Effector memory CD8-positive, alpha-beta T cell (primary cell): ENCODE results near the gene DPM2.

ENCODE experiments used
- ATAC-seq: fragments of 150-1000 bp; cut with Tn5 transposase; replicated peaks from 2 replicates; pipeline ENCODE4 v1.10.0; 2021; ENCODE audit warnings: mild to moderate bottlenecking, moderate library complexity
- DNase-seq, 3 experiments: peaks; one replicate each; pipeline ENCODE4 v3.0.0; 2021
- H3K27ac Mint-ChIP-seq, 2 donors: one replicate each; pipeline ENCODE4 v1.8.0; 2022; ENCODE audit warnings: mild to moderate bottlenecking in 2 of 2, mixed read lengths in 2 of 2, moderate library complexity in 2 of 2
- H3K27me3 Mint-ChIP-seq, 2 donors: one replicate each; pipeline ENCODE4 v1.8.0; 2022; ENCODE audit warnings: mixed read lengths in 2 of 2
- H3K36me3 Mint-ChIP-seq: one replicate; pipeline ENCODE4 v1.8.0; 2022; ENCODE audit warnings: mild to moderate bottlenecking, moderate library complexity, mixed read lengths; ENCODE audit not compliant: insufficient read depth
- H3K4me1 Mint-ChIP-seq, 2 donors: one replicate each; pipeline ENCODE4 v1.8.0; 2022; ENCODE audit warnings: low read depth in 2 of 2, mixed read lengths in 2 of 2
- H3K4me3 Mint-ChIP-seq, 2 donors: one replicate each; pipeline ENCODE4 v1.8.0; 2022; ENCODE audit warnings: mild to moderate bottlenecking in 2 of 2, mixed read lengths in 2 of 2, moderate library complexity in 2 of 2
- H3K9me3 Mint-ChIP-seq, 2 donors: one replicate each; pipeline ENCODE4 v1.8.0; 2022; ENCODE audit warnings: mixed read lengths in 2 of 2

DPM2 gene

DNA sequence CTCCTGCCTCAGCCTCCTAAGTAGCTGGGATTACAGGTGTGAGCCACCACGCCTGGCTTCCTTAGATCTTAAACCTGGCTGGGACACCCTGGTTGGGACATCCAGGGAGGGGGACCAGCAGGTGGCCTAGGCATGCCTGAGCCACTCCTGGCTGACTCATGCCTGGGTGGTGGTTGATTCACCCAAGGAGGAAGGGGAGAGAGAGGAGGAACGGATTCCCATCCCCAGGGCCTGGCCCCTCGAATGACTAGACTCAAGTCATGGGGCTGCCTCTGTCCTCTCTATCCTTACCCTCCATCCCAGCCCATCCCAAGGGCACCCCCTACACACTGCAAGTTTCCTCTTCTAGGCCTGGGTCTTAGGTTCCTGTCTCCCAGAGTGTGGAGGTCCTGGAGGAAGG, 30.4 kb upstream of the DPM2 start:
- Mint-ChIP-seq H3K4me3 (peak overlapping the region; percentile 83 to 98), H3K36me3 (peaks cover 63% of the 10 kb centered on the region), H3K9me3 (no peaks in the 10 kb centered on the region), H3K4me1 (peaks cover 77 to 87% of the 10 kb centered on the region in 2 donors), H3K27ac (peak overlapping the region; percentile 82 to 99), H3K27me3 (no peaks in the 10 kb centered on the region)
- no peak for ATAC-seq
- no peak for DNase-seq

- H3K4me3 Mint-ChIP-seq: peak overlapping the region; percentile 46 to 98
- peaks cover 65% of the 10 kb centered on the region for H3K36me3 Mint-ChIP-seq
Observed at GRCh38 chr9:127967151-127967809, 29.6 kb upstream of the DPM2 start.

DNA sequence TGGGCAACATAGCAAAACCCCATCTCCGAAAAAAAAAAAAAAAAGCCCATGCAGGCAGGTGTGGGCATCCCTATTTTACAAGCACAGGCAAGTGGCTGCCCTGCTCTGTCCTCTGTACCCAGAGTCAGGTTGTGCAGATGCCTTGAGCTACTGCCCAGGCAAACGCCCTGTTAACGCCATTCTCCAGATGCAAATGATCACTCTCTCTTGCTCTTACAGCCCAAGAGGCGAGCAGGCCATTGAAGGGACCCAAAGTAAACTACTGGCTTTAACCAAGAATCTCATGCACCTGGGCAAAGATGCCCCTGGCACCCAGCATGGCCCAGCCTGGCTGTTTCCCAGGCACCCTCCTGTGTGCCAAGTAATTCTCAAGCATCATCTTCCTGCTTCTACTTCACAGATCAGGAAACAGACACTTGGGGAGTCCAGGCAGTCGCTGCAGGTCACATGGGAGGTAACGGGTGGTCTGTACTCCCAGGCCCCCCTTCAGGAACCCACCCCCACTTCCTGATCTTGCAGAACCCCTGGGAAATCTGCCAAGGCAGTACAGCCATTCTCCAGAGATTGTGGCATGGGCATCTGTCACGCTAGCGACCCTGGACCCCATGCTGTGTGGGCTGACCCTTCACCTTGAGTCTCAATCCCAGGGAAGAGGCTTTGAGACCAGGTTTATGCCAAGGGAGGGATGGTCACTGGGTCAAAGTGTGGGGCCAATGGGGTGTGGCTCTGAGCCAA, 28.9 kb upstream of the DPM2 start:
- ATAC-seq (no peak), DNase-seq (no peak)
- Mint-ChIP-seq H3K4me1 (peaks cover 76 to 87% of the 10 kb centered on the region in 2 donors), H3K9me3 (no peaks in the 10 kb centered on the region), H3K27ac (peak overlapping the region; percentile 82 to 99), H3K4me3 (peak overlapping the region in 1 of 2 donors; percentile 98), H3K27me3 (no peaks in the 10 kb centered on the region), H3K36me3 (peaks cover 65% of the 10 kb centered on the region)

More at GRCh38 chr9:127967151-127967809, 29.6 kb upstream of the DPM2 start:
- no peak for ATAC-seq
- peak overlapping the region; percentile 82 to 99 for H3K27ac Mint-ChIP-seq
- H3K9me3 Mint-ChIP-seq: no peaks in the 10 kb centered on the region
- H3K4me1 Mint-ChIP-seq: peaks cover 77 to 87% of the 10 kb centered on the region in 2 donors
- DNase-seq: no peak
- no peaks in the 10 kb centered on the region for H3K27me3 Mint-ChIP-seq

- no peak for ATAC-seq
- Mint-ChIP-seq H3K9me3 (no peaks in the 10 kb centered on the region), H3K27me3 (no peaks in the 10 kb centered on the region), H3K27ac (peak overlapping the region; percentile 71 to 82), H3K36me3 (peaks cover 61% of the 10 kb centered on the region), H3K4me1 (peaks cover 79 to 88% of the 10 kb centered on the region in 2 donors), H3K4me3 (peak overlapping the region in 1 of 2 donors; percentile 53)
- DNase-seq: no peak
Observed at GRCh38 chr9:127965953-127966352, 28.3 kb upstream of the DPM2 start.

DNA sequence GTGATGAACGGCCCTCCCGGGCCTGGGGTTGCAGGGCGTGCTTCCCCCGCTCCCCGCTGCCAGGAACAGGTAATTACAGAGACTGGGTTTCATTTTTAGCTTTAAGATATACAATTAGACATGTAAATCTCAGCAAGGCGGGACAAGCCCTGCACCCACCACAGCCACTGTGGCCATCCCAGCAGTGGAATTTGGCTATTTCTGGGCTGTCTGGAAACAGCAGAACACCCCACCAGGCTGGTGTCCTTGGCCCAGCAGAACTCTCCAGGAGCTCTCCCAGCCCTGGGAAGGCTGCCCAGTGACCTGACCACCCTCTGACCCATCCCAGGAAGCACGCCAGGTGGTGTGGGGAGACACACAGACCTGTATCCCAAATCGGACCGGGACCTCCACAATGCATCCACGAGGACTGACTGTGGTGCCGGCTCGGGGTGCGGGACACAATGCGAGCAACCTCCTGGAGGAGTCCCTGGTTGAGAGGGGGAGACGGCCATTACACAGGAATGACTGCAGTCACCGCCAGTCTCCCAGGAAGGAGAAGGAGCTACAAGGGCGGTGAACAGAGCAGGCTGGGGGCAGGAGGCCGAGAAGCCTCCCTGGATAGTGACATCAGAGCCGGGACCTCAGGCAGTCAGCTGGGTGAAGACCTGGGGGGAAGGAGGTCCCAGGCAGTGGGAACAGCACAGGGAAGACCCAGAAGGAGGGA, 25.9 kb upstream of the DPM2 start:
- H3K9me3 Mint-ChIP-seq: no peaks in the 10 kb centered on the region
- peaks cover 47% of the 10 kb centered on the region for H3K36me3 Mint-ChIP-seq
- H3K27me3 Mint-ChIP-seq: no peaks in the 10 kb centered on the region
- H3K4me1 Mint-ChIP-seq: peaks cover 73 to 88% of the 10 kb centered on the region in 2 donors
- no peak for ATAC-seq
- H3K27ac Mint-ChIP-seq: peak overlapping the region; percentile 71 to 95
- H3K4me3 Mint-ChIP-seq: peak overlapping the region; percentile 53 to 54
- DNase-seq: no peak

DNA sequence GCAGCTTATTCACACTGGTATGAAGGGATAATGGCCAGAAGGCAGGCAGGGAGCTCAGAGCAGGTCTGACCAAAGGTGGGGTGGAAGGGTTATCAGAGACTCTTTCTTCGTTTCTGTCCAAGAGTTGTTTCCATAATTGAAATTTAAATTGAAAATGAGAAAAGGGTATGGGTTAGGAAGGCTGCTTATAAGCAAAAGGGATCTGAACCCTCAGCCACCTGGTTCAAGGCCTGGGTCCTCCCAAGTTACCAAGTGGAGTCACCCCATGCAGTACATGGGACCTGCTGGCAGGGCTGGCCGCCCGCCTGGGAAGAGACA, 25.3 kb upstream of the DPM2 start:
- peak overlapping the region; percentile 71 to 95 for H3K27ac Mint-ChIP-seq
- no peaks in the 10 kb centered on the region for H3K9me3 Mint-ChIP-seq
- no peaks in the 10 kb centered on the region for H3K27me3 Mint-ChIP-seq
- DNase-seq (no peak), ATAC-seq (no peak)
- peaks cover 52% of the 10 kb centered on the region for H3K36me3 Mint-ChIP-seq
- peaks cover 71 to 84% of the 10 kb centered on the region in 2 donors for H3K4me1 Mint-ChIP-seq
- peak overlapping the region; percentile 53 to 54 for H3K4me3 Mint-ChIP-seq

DNA sequence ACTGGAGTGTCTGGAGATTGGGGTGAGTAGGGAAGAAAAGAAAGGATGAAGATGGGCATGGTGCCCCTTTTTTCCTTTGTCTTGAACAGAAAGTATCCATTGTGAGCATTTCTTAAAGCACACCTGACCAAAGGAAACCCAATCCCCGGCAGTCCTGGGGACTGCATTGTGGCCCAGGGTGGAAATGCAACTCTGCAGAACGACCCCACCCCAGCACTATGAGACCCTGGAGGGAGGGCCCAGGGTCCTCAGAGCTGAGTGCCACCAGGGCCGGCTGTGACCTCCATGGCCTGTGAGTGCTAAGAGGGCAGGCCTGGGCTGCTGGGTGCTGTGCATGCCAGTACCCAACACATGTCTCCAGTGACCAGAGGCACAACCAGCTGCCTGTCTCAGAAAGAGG, 24.6 kb upstream of the DPM2 start:
- ATAC-seq (no peak), DNase-seq (no peak)
- peaks cover 52% of the 10 kb centered on the region for H3K36me3 Mint-ChIP-seq
- peaks cover 68 to 81% of the 10 kb centered on the region in 2 donors for H3K4me1 Mint-ChIP-seq
- peak overlapping the region; percentile 71 to 95 for H3K27ac Mint-ChIP-seq
- H3K27me3 Mint-ChIP-seq: no peaks in the 10 kb centered on the region
- H3K4me3 Mint-ChIP-seq: peak overlapping the region in 1 of 2 donors; percentile 54
- H3K9me3 Mint-ChIP-seq: no peaks in the 10 kb centered on the region

DNA sequence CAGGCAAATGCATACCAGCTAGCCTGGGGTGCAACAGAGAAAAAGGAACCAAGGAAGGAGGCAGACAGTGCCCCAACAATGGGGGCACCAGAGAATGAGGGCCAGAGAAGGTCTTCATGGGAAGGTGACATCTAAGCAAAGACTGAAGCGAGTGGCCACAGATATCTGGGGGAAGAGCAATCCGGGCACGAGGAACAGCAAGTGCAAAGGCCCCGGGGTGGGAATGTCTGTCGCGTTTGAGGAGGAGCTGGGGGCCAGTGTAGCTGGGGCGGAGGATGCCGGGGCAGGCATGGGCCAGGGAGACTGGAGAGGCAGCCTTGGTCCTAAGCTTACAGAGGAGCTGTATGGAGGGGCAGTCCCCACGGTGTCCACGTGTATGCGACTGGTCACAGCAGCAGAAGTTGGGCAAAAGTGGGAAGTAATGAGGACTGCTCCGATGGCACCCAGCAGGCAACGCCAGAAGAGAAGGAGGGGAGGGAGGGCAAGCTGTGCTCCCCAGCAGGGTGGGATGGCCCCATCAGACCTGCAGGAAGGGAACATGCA, 24.0 kb upstream of the DPM2 start:
- Mint-ChIP-seq H3K4me3 (peak overlapping the region; percentile 42 to 49), H3K27me3 (no peaks in the 10 kb centered on the region), H3K4me1 (peaks cover 63 to 78% of the 10 kb centered on the region in 2 donors), H3K27ac (peak overlapping the region; percentile 71 to 95), H3K36me3 (peaks cover 56% of the 10 kb centered on the region), H3K9me3 (no peaks in the 10 kb centered on the region)
- no peak for ATAC-seq
- no peak for DNase-seq

- Mint-ChIP-seq H3K9me3 (no peaks in the 10 kb centered on the region), H3K36me3 (peaks cover 52% of the 10 kb centered on the region), H3K4me3 (peak overlapping the region; percentile 42 to 49), H3K27ac (peak overlapping the region; percentile 71 to 95), H3K4me1 (peaks cover 64 to 73% of the 10 kb centered on the region in 2 donors), H3K27me3 (no peaks in the 10 kb centered on the region)
- DNase-seq: no peak
- ATAC-seq: no peak
Observed at GRCh38 chr9:127961155-127961490, 23.5 kb upstream of the DPM2 start.

DNA sequence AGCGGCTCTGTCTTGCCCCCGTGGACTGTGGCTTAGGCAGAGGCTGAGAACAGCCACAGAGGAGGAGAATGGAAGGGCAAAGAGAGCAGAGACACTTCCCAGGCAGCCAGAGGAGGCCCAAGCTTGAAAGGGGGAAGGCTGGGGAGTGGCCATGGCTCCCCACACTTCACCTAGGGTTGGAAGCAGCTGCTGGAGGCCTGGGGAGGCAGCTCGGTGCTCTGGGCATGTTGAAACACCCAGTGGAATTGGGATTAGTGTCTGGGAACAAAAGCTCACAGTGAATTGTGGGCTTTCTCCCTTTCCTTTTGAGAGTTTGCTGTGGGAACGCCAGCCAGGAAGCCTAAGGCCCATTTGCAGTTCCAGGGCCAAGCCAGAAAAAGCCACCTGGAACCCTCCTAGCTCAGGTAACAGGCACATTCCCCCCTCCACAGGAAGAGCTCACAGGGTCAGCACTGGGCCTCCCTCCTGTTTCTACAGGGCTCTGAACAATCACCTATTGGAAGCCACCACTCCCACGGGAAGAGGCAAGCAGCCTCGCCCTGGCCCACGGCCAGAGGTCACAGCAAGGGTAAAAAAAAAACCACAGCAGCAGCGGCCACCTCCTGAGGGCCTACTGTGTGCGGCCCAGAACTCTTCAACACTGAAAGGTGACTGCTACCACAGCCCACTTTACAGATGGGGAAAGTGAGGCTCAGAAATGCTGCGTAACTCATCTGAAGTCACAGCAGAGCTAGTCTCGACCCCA, 22.9 kb upstream of the DPM2 start:
- H3K4me1 Mint-ChIP-seq: peaks cover 65 to 76% of the 10 kb centered on the region in 2 donors
- H3K27ac Mint-ChIP-seq: peak overlapping the region; percentile 71 to 95
- H3K27me3 Mint-ChIP-seq: no peaks in the 10 kb centered on the region
- ATAC-seq: no peak
- peak overlapping the region; percentile 6 to 25 for H3K4me3 Mint-ChIP-seq
- DNase-seq: no peak
- no peaks in the 10 kb centered on the region for H3K9me3 Mint-ChIP-seq
- H3K36me3 Mint-ChIP-seq: peaks cover 53% of the 10 kb centered on the region

DNA sequence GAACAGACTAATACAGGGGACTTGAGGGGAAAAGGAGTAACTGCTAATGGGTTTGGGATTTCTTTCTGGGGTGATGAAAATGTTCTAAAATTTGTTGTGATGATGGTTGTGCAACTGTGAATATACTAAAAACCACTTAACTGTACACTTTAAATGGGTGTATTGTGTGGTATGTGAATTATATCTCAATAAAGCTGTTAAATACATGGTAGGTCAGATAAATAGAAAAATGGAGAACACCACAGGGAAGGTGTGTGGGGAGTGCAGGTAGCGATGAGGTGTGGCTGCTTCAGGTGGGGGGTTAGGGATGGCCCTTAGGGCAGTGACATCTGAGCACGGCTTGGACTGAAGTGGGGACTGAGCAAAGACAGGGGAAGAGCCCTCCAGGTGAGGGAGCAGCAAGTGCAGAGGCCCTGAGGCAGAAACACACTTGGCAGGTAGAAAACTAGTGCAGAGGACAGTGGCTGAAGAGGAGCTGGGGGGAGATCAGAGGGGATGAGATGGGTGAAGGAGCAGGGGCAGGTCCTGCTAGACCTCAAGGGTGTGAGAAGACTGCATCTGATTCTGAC, 22.3 kb upstream of the DPM2 start:
- Mint-ChIP-seq H3K9me3 (no peaks in the 10 kb centered on the region), H3K27ac (peak overlapping the region; percentile 71 to 75), H3K4me3 (peak overlapping the region; percentile 6 to 25), H3K36me3 (peaks cover 56% of the 10 kb centered on the region), H3K4me1 (peaks cover 64 to 77% of the 10 kb centered on the region in 2 donors), H3K27me3 (no peaks in the 10 kb centered on the region)
- no peak for ATAC-seq
- no peak for DNase-seq

DNA sequence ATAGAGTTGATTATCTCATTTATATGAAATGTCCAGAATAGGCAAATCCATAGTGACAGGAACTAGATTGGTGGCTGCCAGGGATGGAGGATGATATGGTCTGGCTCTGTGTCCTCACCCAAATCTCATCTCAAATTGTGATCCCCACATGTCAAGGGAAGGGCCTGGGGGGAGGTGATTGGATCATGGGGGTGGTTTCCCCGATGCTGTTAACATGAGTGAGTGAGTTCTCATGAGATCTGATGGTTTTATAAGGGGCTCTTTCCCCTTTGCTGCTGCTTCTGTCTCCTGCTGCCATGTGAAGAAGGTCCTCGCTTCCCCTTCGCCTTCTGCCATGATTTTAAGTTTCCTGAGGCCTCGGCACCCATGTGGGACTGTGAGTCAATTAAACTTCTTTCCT, 21.7 kb upstream of the DPM2 start:
- peaks cover 56% of the 10 kb centered on the region for H3K36me3 Mint-ChIP-seq
- H3K4me3 Mint-ChIP-seq: no peak overlapping the region
- H3K27ac Mint-ChIP-seq: peak overlapping the region; percentile 71 to 75
- no peaks in the 10 kb centered on the region for H3K27me3 Mint-ChIP-seq
- no peak for ATAC-seq
- H3K4me1 Mint-ChIP-seq: peaks cover 62 to 81% of the 10 kb centered on the region in 2 donors
- no peak for DNase-seq
- no peaks in the 10 kb centered on the region for H3K9me3 Mint-ChIP-seq

- peaks cover 63 to 79% of the 10 kb centered on the region in 2 donors for H3K4me1 Mint-ChIP-seq
- H3K27me3 Mint-ChIP-seq: no peaks in the 10 kb centered on the region
- H3K27ac Mint-ChIP-seq: peak overlapping the region; percentile 63 to 71
- DNase-seq (no peak), ATAC-seq (no peak)
- H3K36me3 Mint-ChIP-seq: peaks cover 59% of the 10 kb centered on the region
- H3K9me3 Mint-ChIP-seq: no peaks in the 10 kb centered on the region
- H3K4me3 Mint-ChIP-seq: no peak overlapping the region
Observed at GRCh38 chr9:127958728-127959127, 21.1 kb upstream of the DPM2 start.
